Measurements from ENCODE around the gene RSPH10B2.

GRCh38 chr7:6729492-6730342 is 24.2 kb upstream of the RSPH10B2 start:
- no peak for TF ChIP-seq ZNF672 (CRISPR knock-in tag; IDR thresholded peaks at IDR 0.05)
- peak; percentile 90 for TF ChIP-seq POLR2AphosphoS5 (IDR thresholded peaks at IDR 0.05; ENCODE audit: low read depth, low read length)

Measured in HepG2 (cell line).